ENCODE data around the gene TOR1B. TPM values are rescaled to one million over a fixed set of nuclear protein-coding genes. Genes with fewer than 3 reads are reported as not detected.

The TOR1B gene, protein sequence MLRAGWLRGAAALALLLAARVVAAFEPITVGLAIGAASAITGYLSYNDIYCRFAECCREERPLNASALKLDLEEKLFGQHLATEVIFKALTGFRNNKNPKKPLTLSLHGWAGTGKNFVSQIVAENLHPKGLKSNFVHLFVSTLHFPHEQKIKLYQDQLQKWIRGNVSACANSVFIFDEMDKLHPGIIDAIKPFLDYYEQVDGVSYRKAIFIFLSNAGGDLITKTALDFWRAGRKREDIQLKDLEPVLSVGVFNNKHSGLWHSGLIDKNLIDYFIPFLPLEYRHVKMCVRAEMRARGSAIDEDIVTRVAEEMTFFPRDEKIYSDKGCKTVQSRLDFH
- 51.7 TPM for total RNA-seq

DNA sequence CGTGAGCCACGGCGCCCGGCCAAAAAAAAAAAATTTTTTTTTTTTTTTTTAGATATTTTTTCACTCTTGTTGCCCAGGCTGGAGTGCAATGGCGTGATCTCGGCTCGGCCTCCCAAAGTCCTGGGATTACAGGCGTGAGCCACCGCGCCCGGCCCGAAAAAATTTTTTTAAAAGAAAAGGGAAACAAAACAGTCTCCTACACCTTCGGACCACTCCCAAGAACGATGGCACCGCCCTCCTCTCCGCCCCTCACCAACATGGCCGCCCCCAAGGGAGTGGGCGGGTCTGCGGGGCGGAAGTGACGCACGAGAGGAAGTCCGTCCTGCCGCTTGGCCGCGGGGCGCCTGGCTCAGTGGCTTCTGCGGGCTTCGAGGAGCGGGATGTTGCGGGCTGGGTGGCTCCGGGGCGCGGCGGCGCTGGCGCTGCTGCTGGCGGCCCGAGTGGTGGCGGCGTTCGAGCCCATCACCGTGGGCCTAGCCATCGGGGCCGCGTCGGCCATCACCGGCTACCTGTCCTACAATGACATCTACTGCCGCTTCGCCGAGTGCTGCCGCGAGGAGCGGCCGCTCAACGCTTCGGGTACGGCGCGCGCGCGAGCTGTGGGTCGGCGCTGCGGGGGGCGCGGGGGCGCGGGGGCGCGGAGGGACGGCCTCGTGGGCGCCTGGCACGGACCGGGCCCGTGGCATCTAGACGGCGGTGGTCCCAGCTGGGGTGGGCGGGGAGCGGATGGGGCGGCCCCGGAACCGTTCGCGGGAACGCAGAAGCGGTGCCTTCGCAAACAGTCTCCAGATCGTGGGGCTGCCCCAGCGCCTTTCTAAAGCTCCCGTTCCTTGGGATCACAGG, at the start of gene TOR1B:
TOR1B (plus strand) TSS at position 352 of the 843 bp plus-strand sequence; CDS start at position 381, 29 bp downstream.
- intact Hi-C loops (cut with DNase I), result loop anchor here (2.0 kb wide), 1 partner anchor 22 kb away; the partner anchor contains the start of gene TOR1A
- peak within 1 kb of the TSS; percentile 71 to 82 for H3K4me3 ChIP-seq
- no peaks in the 10 kb centered on the region for H3K9me3 ChIP-seq
- H3K4me1 ChIP-seq, result peaks cover 8 to 10% of the 10 kb centered on the region in 2 donors
- DNase-seq (ENCODE audit: low spot score in 2 of 2), result peak; percentile 75 to 97
- no peaks in the 10 kb centered on the region for H3K27me3 ChIP-seq
- peaks cover 12 to 14% of the 10 kb centered on the region in 2 donors for H3K36me3 ChIP-seq
- TF ChIP-seq, protein P1, sequence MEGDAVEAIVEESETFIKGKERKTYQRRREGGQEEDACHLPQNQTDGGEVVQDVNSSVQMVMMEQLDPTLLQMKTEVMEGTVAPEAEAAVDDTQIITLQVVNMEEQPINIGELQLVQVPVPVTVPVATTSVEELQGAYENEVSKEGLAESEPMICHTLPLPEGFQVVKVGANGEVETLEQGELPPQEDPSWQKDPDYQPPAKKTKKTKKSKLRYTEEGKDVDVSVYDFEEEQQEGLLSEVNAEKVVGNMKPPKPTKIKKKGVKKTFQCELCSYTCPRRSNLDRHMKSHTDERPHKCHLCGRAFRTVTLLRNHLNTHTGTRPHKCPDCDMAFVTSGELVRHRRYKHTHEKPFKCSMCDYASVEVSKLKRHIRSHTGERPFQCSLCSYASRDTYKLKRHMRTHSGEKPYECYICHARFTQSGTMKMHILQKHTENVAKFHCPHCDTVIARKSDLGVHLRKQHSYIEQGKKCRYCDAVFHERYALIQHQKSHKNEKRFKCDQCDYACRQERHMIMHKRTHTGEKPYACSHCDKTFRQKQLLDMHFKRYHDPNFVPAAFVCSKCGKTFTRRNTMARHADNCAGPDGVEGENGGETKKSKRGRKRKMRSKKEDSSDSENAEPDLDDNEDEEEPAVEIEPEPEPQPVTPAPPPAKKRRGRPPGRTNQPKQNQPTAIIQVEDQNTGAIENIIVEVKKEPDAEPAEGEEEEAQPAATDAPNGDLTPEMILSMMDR (IDR thresholded peaks at IDR 0.05), result no peak
- H3K27ac ChIP-seq, result peak within 1 kb of the TSS; percentile 75 to 85

DNA sequence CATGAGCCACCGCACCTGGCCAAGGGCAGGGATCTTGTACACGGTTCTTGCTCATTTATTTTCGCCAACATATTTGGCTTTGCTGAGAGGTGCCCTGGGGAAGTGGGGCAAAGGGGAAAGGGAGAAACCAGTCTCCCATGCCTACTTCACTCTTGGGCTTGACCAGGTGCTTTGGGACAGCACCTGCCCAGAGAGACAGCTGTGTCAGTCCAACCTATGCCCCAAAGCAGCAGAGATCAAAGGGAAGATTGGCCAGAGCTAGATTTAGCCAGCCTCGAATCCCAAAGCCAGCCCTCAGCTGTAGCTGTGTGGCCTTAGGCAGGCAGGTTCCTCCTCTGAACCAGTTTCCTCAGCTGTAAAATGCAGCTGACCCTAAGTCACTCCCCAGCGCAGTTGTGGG, 47.8 kb upstream of the TOR1B start:
- Histone ChIP-seq H3K4me1 (peaks cover 0 to 5% of the 10 kb centered on the region in 2 donors), H3K9me3 (no peaks in the 10 kb centered on the region), H3K27ac (no peak overlapping the region), H3K4me3 (no peak overlapping the region), H3K36me3 (no peaks in the 10 kb centered on the region), H3K27me3 (no peaks in the 10 kb centered on the region)
- intact Hi-C loops (cut with DNase I), result no loop called here
- no peak for DNase-seq (ENCODE audit: low spot score in 2 of 2)
- TF ChIP-seq, protein P1 (IDR thresholded peaks at IDR 0.05), result no peak

DNA sequence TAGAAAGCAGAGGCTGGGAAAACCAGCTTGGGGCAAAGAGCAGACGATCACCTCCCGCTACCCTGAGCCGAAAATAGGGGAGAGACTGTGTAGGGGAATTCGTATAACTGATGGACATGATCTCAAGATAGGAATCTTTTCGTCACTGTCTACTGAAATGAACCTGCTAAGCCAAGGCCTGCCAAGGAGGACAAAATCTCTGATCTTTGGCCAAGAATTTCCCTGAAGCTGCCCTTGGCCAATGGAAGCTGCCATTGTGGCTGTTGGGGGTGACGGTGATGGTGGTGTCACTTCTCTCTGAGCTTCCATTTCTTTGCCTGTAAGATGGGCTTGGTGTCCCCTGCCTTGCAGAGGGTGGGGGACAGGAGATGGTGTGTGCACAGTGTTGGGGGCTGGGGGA, 46.8 kb upstream of the TOR1B start:
- no peak for DNase-seq (ENCODE audit: low spot score in 2 of 2)
- no peaks in the 10 kb centered on the region for H3K27me3 ChIP-seq
- no peaks in the 10 kb centered on the region for H3K36me3 ChIP-seq
- intact Hi-C loops (cut with DNase I), result no loop called here
- H3K4me3 ChIP-seq, result no peak overlapping the region
- H3K9me3 ChIP-seq, result no peaks in the 10 kb centered on the region
- TF ChIP-seq, protein P1 (IDR thresholded peaks at IDR 0.05), result no peak
- H3K4me1 ChIP-seq, result peaks cover 0 to 5% of the 10 kb centered on the region in 2 donors
- no peak overlapping the region for H3K27ac ChIP-seq

DNA sequence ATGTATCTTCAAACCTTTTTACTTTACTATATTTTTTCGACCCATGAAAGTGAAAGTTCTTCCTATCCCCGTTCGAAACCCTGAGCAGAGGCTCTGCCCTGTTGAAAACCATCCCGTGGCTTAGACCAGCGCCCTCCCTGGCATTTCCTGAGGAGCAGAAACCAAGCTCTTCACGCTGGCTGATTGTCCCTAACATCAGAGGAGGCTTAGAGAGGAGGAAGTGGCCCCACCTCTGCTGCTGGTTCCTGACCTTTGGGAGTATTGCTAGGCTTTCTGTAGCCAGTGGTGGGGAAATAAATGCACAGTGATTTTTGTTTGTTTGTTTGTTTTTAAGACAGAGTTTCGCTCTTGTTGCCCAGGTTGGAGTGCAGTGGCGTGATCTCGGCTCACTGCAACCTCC, 45.9 kb upstream of the TOR1B start:
- Histone ChIP-seq H3K36me3 (no peaks in the 10 kb centered on the region), H3K4me1 (peaks cover 0 to 5% of the 10 kb centered on the region in 2 donors), H3K27ac (no peak overlapping the region), H3K4me3 (no peak overlapping the region), H3K9me3 (no peaks in the 10 kb centered on the region), H3K27me3 (no peaks in the 10 kb centered on the region)
- TF ChIP-seq, protein P1 (IDR thresholded peaks at IDR 0.05), result no peak
- no peak for DNase-seq (ENCODE audit: low spot score in 2 of 2)
- intact Hi-C loops (cut with DNase I), result no loop called here

DNA sequence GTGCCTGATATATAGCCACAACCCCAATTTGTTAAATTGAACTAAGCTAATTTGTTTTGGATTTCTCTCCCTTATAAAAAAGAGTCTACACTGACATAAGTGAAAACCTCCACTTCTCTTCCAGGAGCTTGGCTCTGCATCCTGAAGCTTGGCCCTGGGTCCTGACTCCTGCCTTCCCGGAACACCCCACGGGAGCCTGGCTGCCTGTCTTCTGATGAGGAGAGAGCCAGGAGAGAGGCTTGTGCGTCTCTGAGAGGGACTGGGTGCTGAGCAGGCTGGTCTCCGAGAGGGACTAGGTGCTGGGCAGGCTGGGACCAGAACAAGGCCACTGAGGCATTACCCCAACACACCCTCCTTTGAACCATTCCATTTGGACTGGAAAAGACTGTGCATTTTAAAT, 43.7 kb upstream of the TOR1B start:
- Histone ChIP-seq H3K4me3 (no peak overlapping the region), H3K36me3 (no peaks in the 10 kb centered on the region), H3K27me3 (no peaks in the 10 kb centered on the region), H3K4me1 (no peaks in the 10 kb centered on the region), H3K27ac (no peak overlapping the region), H3K9me3 (no peaks in the 10 kb centered on the region)
- no peak for DNase-seq (ENCODE audit: low spot score in 2 of 2)
- TF ChIP-seq, protein P1 (IDR thresholded peaks at IDR 0.05), result no peak
- intact Hi-C loops (cut with DNase I), result no loop called here

Measured in ascending aorta (tissue), 2 donors.